ENCODE measurements around the gene E2F8. TPM values are rescaled to one million over a fixed set of nuclear protein-coding genes. Genes with fewer than 3 reads are reported as not detected.

E2F8 gene, protein sequence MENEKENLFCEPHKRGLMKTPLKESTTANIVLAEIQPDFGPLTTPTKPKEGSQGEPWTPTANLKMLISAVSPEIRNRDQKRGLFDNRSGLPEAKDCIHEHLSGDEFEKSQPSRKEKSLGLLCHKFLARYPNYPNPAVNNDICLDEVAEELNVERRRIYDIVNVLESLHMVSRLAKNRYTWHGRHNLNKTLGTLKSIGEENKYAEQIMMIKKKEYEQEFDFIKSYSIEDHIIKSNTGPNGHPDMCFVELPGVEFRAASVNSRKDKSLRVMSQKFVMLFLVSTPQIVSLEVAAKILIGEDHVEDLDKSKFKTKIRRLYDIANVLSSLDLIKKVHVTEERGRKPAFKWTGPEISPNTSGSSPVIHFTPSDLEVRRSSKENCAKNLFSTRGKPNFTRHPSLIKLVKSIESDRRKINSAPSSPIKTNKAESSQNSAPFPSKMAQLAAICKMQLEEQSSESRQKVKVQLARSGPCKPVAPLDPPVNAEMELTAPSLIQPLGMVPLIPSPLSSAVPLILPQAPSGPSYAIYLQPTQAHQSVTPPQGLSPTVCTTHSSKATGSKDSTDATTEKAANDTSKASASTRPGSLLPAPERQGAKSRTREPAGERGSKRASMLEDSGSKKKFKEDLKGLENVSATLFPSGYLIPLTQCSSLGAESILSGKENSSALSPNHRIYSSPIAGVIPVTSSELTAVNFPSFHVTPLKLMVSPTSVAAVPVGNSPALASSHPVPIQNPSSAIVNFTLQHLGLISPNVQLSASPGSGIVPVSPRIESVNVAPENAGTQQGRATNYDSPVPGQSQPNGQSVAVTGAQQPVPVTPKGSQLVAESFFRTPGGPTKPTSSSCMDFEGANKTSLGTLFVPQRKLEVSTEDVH
- under 1 TPM; 0.12 to 0.56 (median 0.26) TPM for total RNA-seq
- 0.13 TPM for total RNA-seq (2013)
- total RNA-seq = 0 to 3.0 (median 0.17) reads per million in 29 experiments

DNA sequence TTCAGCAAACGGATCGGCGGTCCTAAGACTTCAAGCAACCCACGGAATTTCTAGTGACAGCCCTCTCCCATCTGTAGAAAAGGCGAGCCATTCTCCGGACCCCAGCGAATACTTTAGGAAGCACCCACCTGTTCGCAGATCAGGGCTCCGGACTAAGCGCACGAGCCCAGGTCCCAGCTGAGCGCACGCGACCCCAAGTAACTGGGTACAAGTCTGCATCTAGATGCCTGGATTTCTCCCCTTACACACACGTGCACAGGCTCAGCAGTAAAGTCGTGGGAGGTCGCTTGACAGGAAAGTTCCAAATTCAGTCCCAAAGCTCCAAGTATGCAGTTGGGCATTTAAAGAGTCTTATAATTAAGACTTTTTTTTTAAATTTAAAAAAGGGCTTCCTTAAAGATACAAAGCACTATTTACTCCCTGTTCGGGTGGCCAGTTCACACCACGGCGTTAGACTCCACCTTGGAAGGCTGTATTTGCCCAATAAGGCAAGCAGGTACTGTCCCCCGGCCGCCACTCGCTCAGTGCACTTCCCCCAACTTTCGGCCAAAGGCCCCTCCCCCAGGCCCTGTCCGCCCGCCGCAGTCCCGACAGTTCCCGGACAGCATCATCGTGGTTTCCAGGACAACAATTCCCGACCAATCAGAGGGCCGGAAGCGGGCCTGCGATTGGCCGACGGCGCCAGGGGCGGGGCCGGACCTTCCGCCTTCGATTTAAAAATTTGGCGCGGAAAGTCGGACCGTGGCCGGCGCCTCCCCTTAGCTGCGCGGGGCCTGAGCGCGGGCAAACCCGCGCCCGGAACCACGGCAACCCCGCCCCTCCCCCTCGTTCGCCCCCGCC lies at the start of gene E2F8:
Gene E2F8, minus strand, starts transcription at position 526 of the 840 bp plus-strand sequence. CDS start 824 bp downstream, outside the sequence.
- H3K27ac ChIP-seq (ENCODE audit: low read length) = no peak within 1 kb of the TSS
- WGBS (ENCODE audit: insufficient coverage) = 2% methylated on average over 44 of the region's 59 CpGs
- no peaks in the 10 kb centered on the region for H3K36me3 ChIP-seq (ENCODE audit: control insufficient read depth in 2 of 2, extremely low read depth in 1 of 2, insufficient read depth in 1 of 2, low read length in 1 of 2)
- Mint-ChIP-seq H3K36me3 (no peaks in the 10 kb centered on the region), H3K27me3 (peaks cover 25 to 41% of the 10 kb centered on the region in 2 donors), H3K4me1 (peaks cover 9 to 20% (median 15%) of the 10 kb centered on the region in 3 donors), H3K9me3 (no peaks in the 10 kb centered on the region), H3K4me3 (peak within 1 kb of the TSS; percentile 82 to 93 (median 84)), H3K27ac (no peak within 1 kb of the TSS)
- peak; percentile 75 to 85 (median 80) for ATAC-seq (replicated peaks in 1 of 4)
- ChIA-PET POLR2A (no interaction called here), CTCF (no interaction called here)
- peak within 1 kb of the TSS; percentile 73 to 91 for H3K4me3 ChIP-seq (ENCODE audit: control insufficient read depth in 1 of 2, extremely low read depth in 1 of 2, low read length in 1 of 2)
- H3K4me1 ChIP-seq (ENCODE audit: control insufficient read depth in 1 of 2, extremely low read depth in 1 of 2, insufficient read depth in 2 of 2, low read length in 2 of 2) = peaks cover 5 to 20% of the 10 kb centered on the region in 2 experiments
- H3K27me3 ChIP-seq (replicated peaks in 1 of 2; ENCODE audit: control insufficient read depth in 2 of 2, extremely low read depth in 1 of 2, insufficient read depth in 2 of 2, low read length in 1 of 2) = peaks cover 2 to 38% of the 10 kb centered on the region in 2 experiments
- H3K9me3 ChIP-seq = no peaks in the 10 kb centered on the region
- DNase-seq = peak; percentile 37 to 82 (median 59)

DNA sequence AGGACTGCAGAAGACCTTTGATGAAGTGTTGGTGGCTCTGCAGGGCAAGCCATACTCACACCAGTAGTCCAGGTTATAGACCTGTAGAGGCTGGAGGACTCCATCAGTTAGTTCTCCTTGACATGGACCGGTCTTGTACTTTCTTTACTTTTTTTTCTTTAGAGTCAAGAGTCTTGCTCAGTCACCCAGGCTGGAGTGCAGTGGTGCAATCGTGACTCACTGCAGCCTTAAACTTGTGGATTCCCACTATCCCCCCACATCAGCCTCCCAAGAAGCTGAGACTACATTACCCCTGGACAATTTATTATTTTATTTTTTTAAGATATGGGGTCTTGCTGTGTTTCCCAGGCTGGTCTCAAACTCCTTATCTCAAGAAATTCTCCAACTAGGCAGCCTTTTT lies 49.6 kb upstream of the E2F8 start:
- ATAC-seq (replicated peaks in 1 of 4) (no peak), DNase-seq (no peak)
- Histone ChIP-seq H3K4me3 (ENCODE audit: control insufficient read depth in 1 of 2, extremely low read depth in 1 of 2, low read length in 1 of 2) (no peak overlapping the region), H3K36me3 (ENCODE audit: control insufficient read depth in 2 of 2, extremely low read depth in 1 of 2, insufficient read depth in 1 of 2, low read length in 1 of 2) (no peaks in the 10 kb centered on the region), H3K27ac (ENCODE audit: low read length) (no peak overlapping the region), H3K4me1 (ENCODE audit: control insufficient read depth in 1 of 2, extremely low read depth in 1 of 2, insufficient read depth in 2 of 2, low read length in 2 of 2) (no peaks in the 10 kb centered on the region), H3K9me3 (no peaks in the 10 kb centered on the region), H3K27me3 (replicated peaks in 1 of 2; ENCODE audit: control insufficient read depth in 2 of 2, extremely low read depth in 1 of 2, insufficient read depth in 2 of 2, low read length in 1 of 2) (no peaks in the 10 kb centered on the region)
- Mint-ChIP-seq H3K36me3 (no peaks in the 10 kb centered on the region), H3K27ac (no peak overlapping the region), H3K4me3 (no peak overlapping the region), H3K27me3 (peaks cover 9 to 10% of the 10 kb centered on the region in 2 donors), H3K4me1 (no peaks in the 10 kb centered on the region), H3K9me3 (no peaks in the 10 kb centered on the region)
- WGBS (ENCODE audit: insufficient coverage) = no CpG with 5 or more reads among the region's 2 CpGs
- ChIA-PET CTCF (no interaction called here), POLR2A (no interaction called here)

DNA sequence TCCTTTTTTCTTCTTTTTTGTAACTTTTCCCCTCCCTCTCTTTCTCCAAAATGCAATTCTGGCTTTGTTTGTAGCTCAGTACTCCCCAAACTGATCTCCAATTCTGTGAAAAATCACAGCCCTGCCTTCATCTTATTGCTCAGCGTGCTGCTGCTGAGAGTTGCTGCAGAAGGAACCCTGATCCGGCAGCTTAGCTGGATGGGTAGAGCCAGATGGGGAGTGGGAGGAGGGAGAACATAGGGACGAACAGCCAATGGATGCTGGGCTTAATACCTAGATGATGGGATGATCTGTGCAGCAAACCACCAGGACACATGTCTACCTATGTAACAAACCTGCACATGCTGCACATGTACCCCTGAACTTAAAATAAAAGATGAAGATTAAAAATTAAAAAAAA lies 47.5 kb upstream of the E2F8 start:
- Histone ChIP-seq H3K36me3 (ENCODE audit: control insufficient read depth in 2 of 2, extremely low read depth in 1 of 2, insufficient read depth in 1 of 2, low read length in 1 of 2) (no peaks in the 10 kb centered on the region), H3K4me1 (ENCODE audit: control insufficient read depth in 1 of 2, extremely low read depth in 1 of 2, insufficient read depth in 2 of 2, low read length in 2 of 2) (peaks cover 0 to 18% of the 10 kb centered on the region in 2 experiments), H3K9me3 (no peaks in the 10 kb centered on the region), H3K27ac (ENCODE audit: low read length) (no peak overlapping the region), H3K27me3 (replicated peaks in 1 of 2; ENCODE audit: control insufficient read depth in 2 of 2, extremely low read depth in 1 of 2, insufficient read depth in 2 of 2, low read length in 1 of 2) (no peaks in the 10 kb centered on the region), H3K4me3 (ENCODE audit: control insufficient read depth in 1 of 2, extremely low read depth in 1 of 2, low read length in 1 of 2) (no peak overlapping the region)
- ATAC-seq (replicated peaks in 1 of 4) (no peak), DNase-seq (no peak)
- Mint-ChIP-seq H3K9me3 (no peaks in the 10 kb centered on the region), H3K4me1 (peaks cover 9 to 12% (median 11%) of the 10 kb centered on the region in 3 donors), H3K27me3 (peaks cover 4 to 14% of the 10 kb centered on the region in 2 donors), H3K4me3 (no peak overlapping the region), H3K27ac (peak overlapping the region in 1 of 2 donors; percentile 19), H3K36me3 (no peaks in the 10 kb centered on the region)
- ChIA-PET POLR2A (no interaction called here), CTCF (interaction anchor here (0.5 to 0.7 kb wide), 2 partner anchors 17 to 22 kb away, joined by 4 to 6 read pairs; no protein-coding TSS in a partner anchor)
- 66% methylated on average over 2 of the region's 3 CpGs for WGBS (ENCODE audit: insufficient coverage)

DNA sequence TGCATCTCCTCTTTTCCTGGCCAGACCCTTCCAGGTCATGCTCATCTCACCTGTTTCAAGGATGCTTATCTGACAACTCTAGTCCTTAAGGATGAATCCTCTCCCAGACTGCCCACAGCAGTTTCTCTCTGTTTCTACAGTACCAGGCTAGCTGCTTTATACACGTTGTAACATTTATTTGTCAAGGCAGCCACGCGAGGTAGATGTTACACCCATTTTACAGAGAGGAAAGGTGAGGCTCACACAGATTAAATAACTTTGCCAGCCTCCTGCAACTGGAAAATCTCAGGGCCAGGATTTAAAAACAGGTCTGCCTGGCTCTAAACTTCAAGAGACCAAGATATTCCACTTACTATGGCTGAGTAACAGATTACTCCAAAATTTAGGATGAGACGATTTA lies 45.7 kb upstream of the E2F8 start:
- Histone ChIP-seq H3K36me3 (ENCODE audit: control insufficient read depth in 2 of 2, extremely low read depth in 1 of 2, insufficient read depth in 1 of 2, low read length in 1 of 2) (no peaks in the 10 kb centered on the region), H3K27me3 (replicated peaks in 1 of 2; ENCODE audit: control insufficient read depth in 2 of 2, extremely low read depth in 1 of 2, insufficient read depth in 2 of 2, low read length in 1 of 2) (no peaks in the 10 kb centered on the region), H3K4me1 (ENCODE audit: control insufficient read depth in 1 of 2, extremely low read depth in 1 of 2, insufficient read depth in 2 of 2, low read length in 2 of 2) (peaks cover 0 to 27% of the 10 kb centered on the region in 2 experiments), H3K9me3 (no peaks in the 10 kb centered on the region), H3K4me3 (ENCODE audit: control insufficient read depth in 1 of 2, extremely low read depth in 1 of 2, low read length in 1 of 2) (no peak overlapping the region), H3K27ac (ENCODE audit: low read length) (no peak overlapping the region)
- Mint-ChIP-seq H3K9me3 (no peaks in the 10 kb centered on the region), H3K36me3 (no peaks in the 10 kb centered on the region), H3K27me3 (peaks cover 4 to 12% of the 10 kb centered on the region in 2 donors), H3K4me3 (no peak overlapping the region), H3K4me1 (peaks cover 9 to 12% (median 11%) of the 10 kb centered on the region in 3 donors), H3K27ac (no peak overlapping the region)
- ChIA-PET POLR2A (no interaction called here), CTCF (no interaction called here)
- WGBS (ENCODE audit: insufficient coverage) = no CpG with 5 or more reads among the region's 4 CpGs
- ATAC-seq (replicated peaks in 1 of 4) (no peak), DNase-seq (no peak)

DNA sequence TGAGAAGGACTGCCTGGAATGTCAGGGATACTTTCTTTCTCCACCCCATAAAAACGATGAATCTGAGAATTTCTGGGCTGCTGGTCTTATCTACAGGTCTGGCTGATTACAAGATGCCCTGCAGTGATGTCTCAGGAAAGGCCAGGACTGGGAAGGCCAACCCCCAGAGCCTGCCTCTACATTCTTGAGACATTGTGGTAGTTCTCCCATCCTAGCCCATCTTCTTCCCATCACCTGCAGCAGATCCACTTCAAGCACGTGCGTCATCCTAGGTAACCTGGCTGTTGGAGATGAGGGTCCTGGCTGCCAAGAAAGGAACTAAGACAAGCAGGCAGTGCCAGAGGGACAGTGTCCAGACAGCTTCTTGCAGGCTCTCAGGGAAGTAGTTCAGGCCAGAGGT lies 44.1 kb upstream of the E2F8 start:
- Mint-ChIP-seq H3K27ac (no peak overlapping the region), H3K27me3 (peaks cover 4 to 12% of the 10 kb centered on the region in 2 donors), H3K4me1 (peaks cover 9 to 20% (median 13%) of the 10 kb centered on the region in 3 donors), H3K4me3 (no peak overlapping the region), H3K36me3 (no peaks in the 10 kb centered on the region), H3K9me3 (no peaks in the 10 kb centered on the region)
- H3K27me3 ChIP-seq (replicated peaks in 1 of 2; ENCODE audit: control insufficient read depth in 2 of 2, extremely low read depth in 1 of 2, insufficient read depth in 2 of 2, low read length in 1 of 2) = no peaks in the 10 kb centered on the region
- ChIA-PET CTCF (no interaction called here), POLR2A (no interaction called here)
- ATAC-seq (replicated peaks in 1 of 4) (no peak), DNase-seq (no peak)
- no peaks in the 10 kb centered on the region for H3K36me3 ChIP-seq (ENCODE audit: control insufficient read depth in 2 of 2, extremely low read depth in 1 of 2, insufficient read depth in 1 of 2, low read length in 1 of 2)
- peaks cover 0 to 35% of the 10 kb centered on the region in 2 experiments for H3K4me1 ChIP-seq (ENCODE audit: control insufficient read depth in 1 of 2, extremely low read depth in 1 of 2, insufficient read depth in 2 of 2, low read length in 2 of 2)
- H3K27ac ChIP-seq (ENCODE audit: low read length) = no peak overlapping the region
- 89% methylated on average over 1 of the region's 3 CpGs for WGBS (ENCODE audit: insufficient coverage)
- H3K4me3 ChIP-seq (ENCODE audit: control insufficient read depth in 1 of 2, extremely low read depth in 1 of 2, low read length in 1 of 2) = no peak overlapping the region
- H3K9me3 ChIP-seq = no peaks in the 10 kb centered on the region

Measured in T-cell (primary cell).